HepG2 (cell line): Measurements from ENCODE around the gene CD72. TPM values are rescaled to one million over a fixed set of nuclear protein-coding genes. Genes with fewer than 3 reads are reported as not detected.
A peak's percentile ranks its signal among the peaks of the same experiment; 100 is the strongest.

Source experiments
- ATF3 ChIP-seq: sonication (generic); formaldehyde crosslinking; IDR thresholded peaks from 2 replicates; pipeline ENCODE4 v1.4.0; 2020; ENCODE audit warnings: missing genetic modification reagents
- HBP1 ChIP-seq: IDR thresholded peaks from 2 replicates; pipeline ENCODE4 v1.6.1; 2016; ENCODE audit warnings: low read depth, control low read depth
- KDM4B ChIP-seq: sonication (generic); formaldehyde crosslinking; IDR thresholded peaks from 2 replicates; pipeline ENCODE4 v1.4.0; 2020; ENCODE audit warnings: missing genetic modification reagents
- NFIB ChIP-seq: sonication (generic); formaldehyde crosslinking; IDR thresholded peaks from 2 replicates; pipeline ENCODE4 v1.9.0; 2021; ENCODE audit warnings: missing genetic modification reagents, mild to moderate bottlenecking, borderline replicate concordance
- NRL ChIP-seq: sonication (generic); formaldehyde crosslinking; IDR thresholded peaks from 2 replicates; pipeline ENCODE4 v1.5.0; 2020; ENCODE audit warnings: missing genetic modification reagents, mild to moderate bottlenecking, moderate library complexity, borderline replicate concordance
- PAX8 ChIP-seq: sonication (generic); formaldehyde crosslinking; IDR thresholded peaks from 2 replicates; pipeline ENCODE4 v1.8.0; 2022; ENCODE audit warnings: mild to moderate bottlenecking, missing genetic modification reagents, borderline replicate concordance
- RFXAP ChIP-seq: sonication (generic); formaldehyde crosslinking; IDR thresholded peaks from 2 replicates; pipeline ENCODE4 v1.4.0; 2020; ENCODE audit warnings: missing genetic modification reagents, borderline replicate concordance
- SNAI1 ChIP-seq: sonication (generic); formaldehyde crosslinking; IDR thresholded peaks from 2 replicates; pipeline ENCODE4 v1.5.0; 2020; ENCODE audit warnings: mild to moderate bottlenecking, missing genetic modification reagents, borderline replicate concordance
- SP4 ChIP-seq: sonication (generic); formaldehyde crosslinking; IDR thresholded peaks from 2 replicates; pipeline ENCODE4 v1.8.1; 2023; ENCODE audit warnings: mild to moderate bottlenecking, missing genetic modification reagents
- SPEN ChIP-seq: sonication (generic); formaldehyde crosslinking; IDR thresholded peaks from 2 replicates; pipeline ENCODE4 v1.5.1; 2020; ENCODE audit warnings: low read depth, mild to moderate bottlenecking, missing genetic modification reagents
- TBX2 ChIP-seq: sonication (generic); formaldehyde crosslinking; IDR thresholded peaks from 2 replicates; pipeline ENCODE4 v1.5.0; 2020; ENCODE audit warnings: missing genetic modification reagents, mild to moderate bottlenecking, borderline replicate concordance
- TOPORS ChIP-seq: sonication (generic); formaldehyde crosslinking; IDR thresholded peaks from 2 replicates; pipeline ENCODE4 v1.8.0; 2023; ENCODE audit warnings: mild to moderate bottlenecking, missing genetic modification reagents
- ZBTB43 ChIP-seq: sonication (generic); formaldehyde crosslinking; conservative IDR thresholded peaks from 2 replicates; pipeline ENCODE4 v1.4.0; 2020; ENCODE audit warnings: missing genetic modification reagents
- ZFY ChIP-seq: sonication (generic); formaldehyde crosslinking; IDR thresholded peaks from 2 replicates; pipeline ENCODE4 v1.4.0; 2020; ENCODE audit warnings: missing genetic modification reagents
- ZMAT3 ChIP-seq: sonication (generic); formaldehyde crosslinking; conservative IDR thresholded peaks from 2 replicates; pipeline ENCODE4 v1.7.0; 2021; ENCODE audit warnings: missing genetic modification reagents
- ZNF263 ChIP-seq: sonication (generic); formaldehyde crosslinking; IDR thresholded peaks from 2 replicates; pipeline ENCODE4 v1.4.0; 2020; ENCODE audit warnings: missing genetic modification reagents
- ZNF512 ChIP-seq: sonication (generic); formaldehyde crosslinking; IDR thresholded peaks from 2 replicates; pipeline ENCODE4 v1.4.0; 2020; ENCODE audit warnings: mild to moderate bottlenecking, missing genetic modification reagents
- ZNF678 ChIP-seq: sonication (generic); formaldehyde crosslinking; IDR thresholded peaks from 2 replicates; pipeline ENCODE4 v1.4.0; 2020; ENCODE audit warnings: mild to moderate bottlenecking, missing genetic modification reagents
- ZNF772 ChIP-seq: sonication (generic); formaldehyde crosslinking; IDR thresholded peaks from 2 replicates; pipeline ENCODE4 v1.5.0; 2020; ENCODE audit warnings: mild to moderate bottlenecking, missing genetic modification reagents
- ZNF777 ChIP-seq: sonication (generic); formaldehyde crosslinking; IDR thresholded peaks from 2 replicates; pipeline ENCODE4 v1.4.0; 2020; ENCODE audit warnings: missing genetic modification reagents
- polyA plus RNA-seq, 8 experiments: library from polyadenylated mRNA; depleted of rRNA in 3 of 8; stranded (reverse) in 7 of 8; unstranded in 1 of 8; fragments of >200 nt; fragmentation: Illumina TruSeq in 4 of 8; extraction: Trizol in 4 of 8; gene quantifications; 2 replicates each; pipeline versions ENCODE4 v1.2.1 to v1.2.3, GENCODE V29; 2011 to 2016; ENCODE audit warnings: low read depth in 4 of 8, missing spikeins in 1 of 8, mixed read lengths in 1 of 8; ENCODE audit not compliant: insufficient read depth in 1 of 8
- total RNA-seq, 5 experiments: library from RNA; depleted of rRNA; stranded (reverse); fragments of >200 nt; fragmentation: Illumina TruSeq; extraction: Trizol; gene quantifications; 2 replicates each; pipeline ENCODE4 v1.2.3, GENCODE V29; 2016; ENCODE audit warnings: low read depth in 1 of 5

Gene CD72
- total and polyA plus RNA-seq, 2 of the 13 experiments (the other 11 are each of a cell fraction or from before 2014, with no cell fraction given), result 0.18 to 1.1 TPM

GRCh38 chr9:35658137-35658967 lies 40.1 kb upstream of the CD72 start, which contains the start of gene CCDC107 (continued):
- TF ChIP-seq SNAI1 (CRISPR knock-in tag) (peak; percentile 95), NRL (CRISPR knock-in tag) (peak; percentile 33; the same call in 1 of the 2 replicates), TBX2 (CRISPR knock-in tag) (peak; percentile 61), ZNF512 (CRISPR knock-in tag) (no peak), ZNF263 (CRISPR knock-in tag) (0 out of 2 replicates have a peak, but pooled peaks have one; percentile 14), TOPORS (CRISPR knock-in tag) (no peak), ZBTB43 (no peak), ZNF772 (0 out of 2 replicates have a peak, but pooled peaks have one; percentile 23), HBP1 (CRISPR knock-in tag) (peak; percentile 53; the same call in 1 of the 2 replicates), ZNF678 (CRISPR knock-in tag) (0 out of 2 replicates have a peak, but pooled peaks have one; percentile 74), SPEN (CRISPR knock-in tag) (peak; percentile 24), ZFY (peak; percentile 76), NFIB (CRISPR knock-in tag) (no peak), ATF3 (CRISPR knock-in tag) (peak; percentile 46), ZNF777 (CRISPR knock-in tag) (peak; percentile 52), ZMAT3 (no peak; the same call in 1 of the 2 replicates), PAX8 (no peak), SP4 (CRISPR knock-in tag) (no peak), RFXAP (CRISPR knock-in tag) (0 out of 2 replicates have a peak, but pooled peaks have one; percentile 22), KDM4B (CRISPR knock-in tag) (peak; percentile 73; the same call in 1 of the 2 replicates)
